GM12872 (cell line): ENCODE data around the gene AKR1B15.

ENCODE experiments used
- TF ChIP-seq, protein P1 (sequence below): IDR thresholded peaks from 3 replicates; pipeline ENCODE4 v1.5.1; 2011; ENCODE audit warnings: low read depth, mild to moderate bottlenecking, low read length, moderate library complexity; ENCODE audit not compliant: insufficient read depth

Gene AKR1B15

DNA sequence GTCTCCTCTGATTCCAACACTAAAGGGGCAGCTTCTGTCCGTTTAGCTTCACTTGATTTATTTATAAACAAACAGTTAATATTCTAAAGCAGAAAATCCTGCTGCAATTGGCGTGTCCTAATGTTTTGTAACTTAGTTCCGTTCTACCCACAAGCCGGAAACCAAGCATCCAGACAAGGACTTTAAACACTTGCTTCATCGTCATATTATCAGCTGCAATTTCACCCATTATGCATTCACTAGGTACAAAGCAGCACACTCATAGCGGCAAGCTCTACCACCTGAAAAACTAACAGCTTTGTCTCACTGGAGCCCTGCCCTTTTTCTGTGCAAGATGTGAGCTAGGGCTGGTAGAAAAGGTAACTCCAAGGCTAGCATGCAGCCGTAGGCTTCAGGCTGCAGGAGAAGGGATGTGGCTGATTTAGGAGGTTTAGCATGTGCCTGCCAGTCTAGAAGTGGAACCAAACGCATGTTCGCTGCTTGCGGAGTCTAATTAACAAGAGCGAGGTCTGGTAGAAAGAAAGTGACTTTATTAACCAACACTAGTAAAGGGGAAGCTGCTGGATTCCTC lies 54.1 kb downstream of the AKR1B15 start:
- TF ChIP-seq, protein P1, sequence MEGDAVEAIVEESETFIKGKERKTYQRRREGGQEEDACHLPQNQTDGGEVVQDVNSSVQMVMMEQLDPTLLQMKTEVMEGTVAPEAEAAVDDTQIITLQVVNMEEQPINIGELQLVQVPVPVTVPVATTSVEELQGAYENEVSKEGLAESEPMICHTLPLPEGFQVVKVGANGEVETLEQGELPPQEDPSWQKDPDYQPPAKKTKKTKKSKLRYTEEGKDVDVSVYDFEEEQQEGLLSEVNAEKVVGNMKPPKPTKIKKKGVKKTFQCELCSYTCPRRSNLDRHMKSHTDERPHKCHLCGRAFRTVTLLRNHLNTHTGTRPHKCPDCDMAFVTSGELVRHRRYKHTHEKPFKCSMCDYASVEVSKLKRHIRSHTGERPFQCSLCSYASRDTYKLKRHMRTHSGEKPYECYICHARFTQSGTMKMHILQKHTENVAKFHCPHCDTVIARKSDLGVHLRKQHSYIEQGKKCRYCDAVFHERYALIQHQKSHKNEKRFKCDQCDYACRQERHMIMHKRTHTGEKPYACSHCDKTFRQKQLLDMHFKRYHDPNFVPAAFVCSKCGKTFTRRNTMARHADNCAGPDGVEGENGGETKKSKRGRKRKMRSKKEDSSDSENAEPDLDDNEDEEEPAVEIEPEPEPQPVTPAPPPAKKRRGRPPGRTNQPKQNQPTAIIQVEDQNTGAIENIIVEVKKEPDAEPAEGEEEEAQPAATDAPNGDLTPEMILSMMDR, result no peak

DNA sequence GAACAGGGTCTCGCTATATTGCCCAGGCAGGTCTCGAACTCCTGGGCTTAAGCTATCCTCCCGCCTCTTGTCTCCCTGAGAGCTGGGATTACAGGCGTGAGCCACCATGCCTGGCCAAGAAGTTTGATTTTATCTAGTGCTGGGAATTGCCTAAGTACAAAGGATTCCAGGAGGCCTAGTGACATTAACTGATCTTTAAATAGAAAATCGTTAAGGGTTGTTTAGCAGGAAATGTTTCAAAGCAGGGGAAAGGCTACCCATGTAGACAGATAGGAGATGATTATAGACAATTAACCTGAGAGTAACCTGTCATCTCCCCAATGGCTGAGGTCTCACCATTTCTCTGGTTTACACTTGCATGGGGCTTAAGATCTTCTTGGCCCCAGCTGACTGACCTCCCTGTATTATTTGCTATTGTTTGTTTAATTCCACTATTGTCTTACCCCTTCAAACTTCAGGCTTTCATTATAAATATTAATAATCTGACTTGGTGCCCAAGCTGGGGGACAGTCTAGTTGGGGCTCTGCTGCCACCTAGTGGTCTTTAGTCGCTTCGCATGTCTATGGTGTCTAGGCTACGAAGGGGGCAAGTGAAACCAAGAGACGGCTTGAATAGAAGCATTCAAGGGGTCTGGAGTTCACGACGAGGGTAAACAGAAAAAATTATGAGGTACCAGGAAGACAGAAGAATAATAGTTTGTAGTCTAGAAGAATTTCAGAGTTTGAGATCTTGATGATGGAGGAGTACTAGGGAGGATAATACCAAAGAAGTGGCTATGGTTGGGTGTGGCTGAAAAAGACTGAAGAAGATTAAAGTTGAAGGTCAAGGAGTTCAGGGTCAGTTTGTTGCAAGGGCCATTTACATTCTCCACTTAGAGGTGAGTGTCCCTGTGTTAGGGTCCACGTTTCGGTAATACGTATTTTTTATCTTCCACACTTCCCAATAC lies 57.3 kb downstream of the AKR1B15 start:
- TF ChIP-seq, protein P1, result peak; percentile 81

DNA sequence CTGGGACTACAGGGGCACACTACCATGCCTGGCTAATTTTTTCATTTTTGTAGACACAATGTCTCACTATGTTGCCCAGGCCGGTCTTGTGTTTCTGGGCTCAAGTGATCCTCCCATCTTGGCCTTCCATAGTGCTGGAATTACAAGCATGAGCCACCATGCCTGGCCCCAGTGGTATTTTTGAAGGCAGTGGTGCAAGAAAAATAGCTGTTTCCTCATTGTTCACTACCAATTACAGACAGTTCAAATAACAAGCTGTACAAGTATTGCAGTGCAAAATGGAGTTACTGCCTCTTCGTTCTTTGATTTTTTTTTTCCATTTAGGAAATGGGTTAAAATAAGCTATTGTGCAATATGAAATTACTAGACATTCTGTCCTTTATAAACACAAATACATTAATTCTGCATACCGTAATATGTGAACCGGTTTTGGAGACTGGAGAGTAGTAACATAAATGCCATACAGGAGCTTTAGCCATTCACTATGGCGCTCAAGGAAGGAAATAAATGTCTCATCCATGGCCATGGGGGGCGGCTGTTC lies 62.8 kb downstream of the AKR1B15 start:
- TF ChIP-seq, protein P1, result no peak

- TF ChIP-seq, protein P1, result no peak
Observed at GRCh38 chr7:134612197-134612596, 63.3 kb downstream of the AKR1B15 start.

GRCh38 chr7:134613623-134614347 lies 64.9 kb downstream of the AKR1B15 start:
- TF ChIP-seq, protein P1, result no peak

GRCh38 chr7:134616611-134617010 lies 67.7 kb downstream of the AKR1B15 start:
- TF ChIP-seq, protein P1, result no peak
